HG02943 (cell line): ENCODE data around the gene SNTG2.

Source experiments
- ATAC-seq: cut with Tn5 transposase; IDR thresholded peaks from one replicate; pipeline ENCODE4 v1.9.1; 2021; ENCODE audit warnings: mild to moderate bottlenecking, low read depth, moderate library complexity; ENCODE audit not compliant: unreplicated experiment

SNTG2 gene

GRCh38 chr2:981759-982158 lies 31.1 kb downstream of the SNTG2 start:
- ATAC-seq = no peak

- ATAC-seq = no peak
Observed at GRCh38 chr2:985317-985898, 34.8 kb downstream of the SNTG2 start.

DNA sequence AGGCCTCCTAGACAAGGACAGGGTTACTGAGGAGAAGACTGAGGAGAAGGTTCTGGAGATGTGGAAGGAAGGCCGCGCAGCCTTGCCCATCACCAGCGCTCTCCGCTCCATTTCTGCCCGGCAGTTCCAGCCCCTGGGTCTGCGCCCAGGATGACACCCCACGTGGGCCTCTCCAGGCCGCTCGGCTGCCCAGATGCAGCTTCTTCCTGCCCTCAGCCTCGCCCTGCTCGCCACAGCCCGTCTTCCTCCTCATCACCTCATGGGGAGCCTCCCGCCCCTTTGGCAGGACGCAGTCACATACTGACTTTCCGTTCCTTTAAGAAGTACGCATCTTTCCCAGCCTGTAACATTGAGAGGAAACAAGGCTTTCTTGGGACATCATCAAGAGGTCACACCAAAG lies 37.1 kb downstream of the SNTG2 start:
- ATAC-seq = no peak

DNA sequence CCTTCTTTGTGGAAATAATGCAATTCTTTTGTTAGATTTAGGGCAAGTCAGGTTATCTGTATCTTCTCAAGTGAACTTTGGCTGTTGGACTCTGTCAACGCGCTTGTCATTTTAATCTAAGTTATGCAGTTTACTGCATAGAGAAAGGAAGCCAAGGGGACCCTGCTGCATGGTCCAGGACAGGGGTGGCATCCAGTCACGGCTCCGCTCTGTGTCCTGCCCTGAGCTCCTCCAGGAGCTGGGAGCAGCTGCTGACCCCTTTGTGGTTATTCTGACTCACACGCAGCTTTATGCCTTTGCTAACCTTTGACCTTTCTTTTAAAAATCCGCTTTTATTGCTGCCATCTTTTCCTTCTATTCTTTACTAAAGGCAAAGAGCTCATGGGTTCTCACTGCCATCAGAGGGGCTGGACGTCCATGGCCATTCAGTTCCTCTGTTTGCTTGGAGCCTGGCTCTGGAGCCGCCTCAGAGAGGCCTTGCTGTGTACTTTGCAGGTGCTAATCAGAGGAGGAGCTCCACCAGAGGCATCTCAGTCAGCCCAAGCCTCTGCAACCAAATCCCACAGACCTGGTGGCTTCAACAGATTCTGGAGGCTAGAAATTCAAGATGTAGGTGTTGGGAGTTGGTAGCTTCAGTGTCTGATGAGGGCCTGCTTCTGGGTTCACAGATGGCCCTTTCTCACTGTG lies 39.3 kb downstream of the SNTG2 start:
- ATAC-seq = no peak

DNA sequence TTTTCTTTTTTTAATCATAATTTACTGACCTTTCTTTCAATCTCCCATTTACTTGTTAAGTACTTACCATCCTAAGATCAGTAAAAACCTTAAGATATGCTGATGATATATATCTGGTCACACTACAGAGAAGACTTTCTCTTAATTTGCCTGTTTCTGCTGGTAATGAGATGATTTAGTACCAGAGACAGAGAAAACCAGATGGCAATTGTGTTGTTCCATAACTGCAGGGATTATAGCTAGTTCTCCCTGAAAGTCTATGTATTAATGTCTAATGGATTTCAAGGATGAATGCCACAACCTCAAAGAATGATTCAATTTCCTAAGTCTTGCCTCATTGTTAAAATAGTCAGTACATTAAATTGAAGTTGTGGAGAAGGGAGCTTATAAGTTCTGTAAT lies 40.3 kb downstream of the SNTG2 start:
- no peak for ATAC-seq

GRCh38 chr2:1002350-1002749 lies 51.7 kb downstream of the SNTG2 start:
- ATAC-seq = no peak

DNA sequence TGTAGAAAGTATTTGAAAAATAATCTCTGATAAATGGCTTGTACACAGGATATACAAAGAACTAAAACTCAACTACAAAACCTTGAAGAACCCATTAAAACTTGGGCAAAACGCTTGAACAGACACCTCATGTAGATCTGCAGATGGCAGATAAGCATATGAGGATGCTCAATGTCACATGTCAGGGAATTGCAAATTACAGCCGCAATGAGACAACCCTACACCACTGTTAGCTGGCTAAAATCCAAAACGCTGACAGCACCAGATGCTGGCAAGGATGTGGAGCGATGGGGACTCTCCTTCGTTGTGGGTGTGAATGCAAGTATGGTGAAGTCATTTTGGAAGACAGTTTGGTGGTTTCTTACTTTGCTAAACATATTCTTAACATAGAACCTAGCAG lies 53.7 kb downstream of the SNTG2 start:
- no peak for ATAC-seq

GRCh38 chr2:1010415-1010930 lies 59.8 kb downstream of the SNTG2 start:
- no peak for ATAC-seq

- no peak for ATAC-seq
Observed at GRCh38 chr2:1011006-1011405, 60.4 kb downstream of the SNTG2 start.

- ATAC-seq = no peak
Observed at GRCh38 chr2:1011985-1012384, 61.3 kb downstream of the SNTG2 start.

DNA sequence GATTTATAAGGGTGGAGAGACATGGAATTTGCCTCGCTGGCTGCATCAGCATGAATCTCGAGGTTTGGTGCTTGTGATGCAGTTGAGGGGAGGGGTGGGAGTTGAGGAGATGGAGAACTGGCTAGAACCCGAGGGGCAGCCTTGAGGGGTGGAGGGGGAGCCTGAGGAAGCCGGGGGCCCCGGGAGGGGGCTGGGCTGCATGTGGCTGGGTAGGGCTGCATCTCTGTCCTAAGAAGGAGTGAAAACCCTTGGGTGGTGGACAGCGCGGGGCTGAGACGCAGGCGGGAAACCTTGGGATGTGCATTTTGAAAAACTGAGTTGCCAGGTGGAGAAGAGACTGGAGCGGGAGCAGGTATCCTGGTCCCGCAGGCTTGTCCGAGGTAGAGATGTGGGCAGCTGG lies 64.2 kb downstream of the SNTG2 start:
- no peak for ATAC-seq

- ATAC-seq = no peak
Observed at GRCh38 chr2:1016500-1016899, 65.9 kb downstream of the SNTG2 start.

DNA sequence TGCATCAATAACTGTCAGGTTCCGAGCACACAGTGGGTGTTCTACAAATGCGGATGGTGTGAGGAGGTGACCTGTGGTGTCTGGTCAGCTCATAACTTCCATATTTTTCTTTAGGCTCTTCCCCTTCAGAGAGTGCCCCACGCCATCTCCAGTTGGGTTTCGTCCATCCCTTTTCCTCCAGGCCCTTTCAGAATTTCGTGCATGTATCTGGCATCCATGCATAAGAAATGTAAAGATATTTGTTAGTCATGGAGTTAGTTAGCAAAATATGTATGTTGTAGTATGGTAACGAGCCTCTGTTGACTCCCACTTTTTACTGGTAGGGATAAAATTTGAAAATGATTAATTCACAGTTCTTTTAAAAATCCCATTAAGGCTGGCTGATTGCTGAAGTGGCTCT lies 67.2 kb downstream of the SNTG2 start:
- ATAC-seq = no peak

- ATAC-seq = no peak
Observed at GRCh38 chr2:1020206-1020605, 69.6 kb downstream of the SNTG2 start.

DNA sequence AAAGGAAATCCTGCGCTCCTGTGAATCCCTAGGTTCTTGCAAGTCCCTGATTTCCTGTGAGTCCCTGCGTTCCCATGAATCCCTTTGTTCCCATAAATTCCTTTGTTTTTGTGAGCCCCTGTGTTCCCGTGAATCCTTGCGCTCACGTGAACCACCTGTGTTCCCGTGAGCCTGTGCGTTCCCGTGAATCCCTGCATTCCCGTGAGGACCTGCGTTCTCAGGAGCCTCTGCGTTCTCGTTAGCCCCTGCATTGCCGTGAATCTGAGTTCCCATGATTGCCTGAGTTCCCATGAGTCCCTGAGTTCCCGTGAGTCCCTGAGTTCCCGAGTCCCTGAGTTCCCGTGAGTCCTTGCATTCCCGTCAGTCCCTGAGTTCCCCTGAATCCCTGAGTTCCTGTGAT lies 71.5 kb downstream of the SNTG2 start:
- no peak for ATAC-seq

GRCh38 chr2:1024981-1025380 lies 74.3 kb downstream of the SNTG2 start:
- ATAC-seq = no peak

GRCh38 chr2:1026141-1026540 lies 75.5 kb downstream of the SNTG2 start:
- no peak for ATAC-seq

DNA sequence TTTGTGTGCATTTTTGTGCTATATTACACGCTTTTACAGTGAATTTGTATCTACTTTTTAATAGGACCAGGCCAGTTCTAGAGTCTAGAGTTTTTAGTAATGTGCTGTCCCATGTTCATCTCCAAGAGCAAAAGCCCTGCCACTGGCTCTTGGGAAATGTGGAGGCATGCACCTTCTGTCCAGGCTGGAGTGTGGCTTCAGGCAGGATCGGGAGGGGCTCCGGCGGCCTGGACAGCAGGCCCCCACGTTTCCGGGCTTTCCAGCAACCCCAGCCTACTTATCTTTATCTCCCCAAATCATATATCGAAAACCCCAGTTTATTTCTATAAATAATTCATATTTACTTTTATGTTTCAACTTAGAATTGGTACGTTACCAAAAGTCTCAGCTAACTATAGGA lies 78.2 kb downstream of the SNTG2 start:
- ATAC-seq = no peak

- no peak for ATAC-seq
Observed at GRCh38 chr2:1032030-1032429, 81.4 kb downstream of the SNTG2 start.

DNA sequence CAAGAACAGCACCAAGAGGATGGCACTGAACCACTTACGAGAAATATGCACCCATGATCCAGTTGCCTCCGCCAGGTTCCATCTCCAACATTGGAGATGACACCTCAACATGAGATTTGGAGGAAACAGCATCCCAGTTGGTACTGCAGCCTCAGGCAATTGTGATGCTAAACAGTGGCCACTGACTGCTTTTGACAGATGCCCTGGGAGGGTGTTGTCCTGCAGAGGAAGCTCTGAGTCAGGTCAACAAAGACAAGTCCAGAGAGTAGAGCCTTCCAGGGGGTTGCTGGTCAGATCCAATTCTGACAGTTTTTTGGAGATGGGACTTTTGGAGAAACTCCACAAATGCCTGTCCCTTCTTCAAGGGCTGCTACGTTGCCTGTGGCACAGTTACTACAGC lies 82.4 kb downstream of the SNTG2 start:
- ATAC-seq = no peak

DNA sequence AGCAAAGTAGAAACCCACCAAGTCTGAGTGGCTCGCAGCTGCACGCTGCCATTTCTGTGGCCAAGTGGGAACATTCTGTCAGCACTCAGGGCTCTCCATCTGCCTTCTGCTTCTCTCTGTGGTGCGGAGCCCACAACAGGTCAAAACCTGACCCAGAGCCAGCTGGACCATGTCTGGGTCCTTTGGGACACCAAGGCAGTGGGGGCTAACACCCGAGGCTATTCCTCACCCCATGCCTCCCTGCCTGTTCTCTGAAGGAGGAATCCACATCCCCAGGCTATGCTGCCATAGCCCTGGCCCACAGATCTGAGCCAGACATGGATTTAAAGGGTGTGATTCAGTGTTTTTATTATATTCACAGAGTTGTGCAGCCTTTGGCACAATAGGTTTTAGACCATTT lies 86.4 kb downstream of the SNTG2 start:
- no peak for ATAC-seq

DNA sequence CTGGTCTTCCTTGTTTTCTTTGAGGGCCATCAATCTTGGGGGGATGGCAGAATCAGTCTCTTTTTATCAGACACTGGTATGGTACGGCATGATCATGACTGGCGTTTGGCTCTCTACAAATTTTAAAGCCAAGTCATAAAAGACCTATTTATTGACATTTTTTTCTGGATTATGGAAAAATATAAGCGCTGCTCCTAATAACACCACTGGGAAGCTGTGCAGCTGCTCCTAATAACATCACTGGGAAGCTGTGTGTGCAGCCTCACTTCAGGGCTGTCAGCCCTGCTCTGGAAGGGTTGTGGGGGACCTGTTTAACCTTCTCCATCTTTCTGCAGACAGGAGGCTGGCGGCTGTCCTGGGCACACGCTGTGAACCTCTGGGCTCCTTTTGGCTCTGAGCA lies 88.9 kb downstream of the SNTG2 start:
- ATAC-seq = no peak
